Effector memory CD8-positive, alpha-beta T cell (primary cell): Measurements from ENCODE around the gene POU6F1.

Experiments
- ATAC-seq: fragments of 150-1000 bp; cut with Tn5 transposase; replicated peaks from 2 replicates; pipeline ENCODE4 v1.10.0; 2021; ENCODE audit warnings: mild to moderate bottlenecking, moderate library complexity
- DNase-seq, 3 experiments: peaks; one replicate each; pipeline ENCODE4 v3.0.0; 2021
- H3K27ac Mint-ChIP-seq, 2 donors: one replicate each; pipeline ENCODE4 v1.8.0; 2022; ENCODE audit warnings: mild to moderate bottlenecking in 2 of 2, mixed read lengths in 2 of 2, moderate library complexity in 2 of 2
- H3K27me3 Mint-ChIP-seq, 2 donors: one replicate each; pipeline ENCODE4 v1.8.0; 2022; ENCODE audit warnings: mixed read lengths in 2 of 2
- H3K36me3 Mint-ChIP-seq: one replicate; pipeline ENCODE4 v1.8.0; 2022; ENCODE audit warnings: mild to moderate bottlenecking, moderate library complexity, mixed read lengths; ENCODE audit not compliant: insufficient read depth
- H3K4me1 Mint-ChIP-seq, 2 donors: one replicate each; pipeline ENCODE4 v1.8.0; 2022; ENCODE audit warnings: low read depth in 2 of 2, mixed read lengths in 2 of 2
- H3K4me3 Mint-ChIP-seq, 2 donors: one replicate each; pipeline ENCODE4 v1.8.0; 2022; ENCODE audit warnings: mild to moderate bottlenecking in 2 of 2, mixed read lengths in 2 of 2, moderate library complexity in 2 of 2
- H3K9me3 Mint-ChIP-seq, 2 donors: one replicate each; pipeline ENCODE4 v1.8.0; 2022; ENCODE audit warnings: mixed read lengths in 2 of 2

The POU6F1 gene

GRCh38 chr12:51150777-51151176, 67.1 kb downstream of the POU6F1 start:
- Mint-ChIP-seq H3K9me3 (no peaks in the 10 kb centered on the region), H3K27me3 (no peaks in the 10 kb centered on the region), H3K4me3 (no peak overlapping the region), H3K4me1 (peaks cover 20 to 38% of the 10 kb centered on the region in 2 donors), H3K27ac (peak overlapping the region in 1 of 2 donors; percentile 11), H3K36me3 (peaks cover 3% of the 10 kb centered on the region)
- ATAC-seq, result no peak
- DNase-seq, result no peak

- Mint-ChIP-seq H3K4me1 (peaks cover 18 to 44% of the 10 kb centered on the region in 2 donors), H3K9me3 (no peaks in the 10 kb centered on the region), H3K27me3 (no peaks in the 10 kb centered on the region), H3K27ac (no peak overlapping the region), H3K4me3 (no peak overlapping the region), H3K36me3 (peaks cover 7% of the 10 kb centered on the region)
- ATAC-seq (no peak), DNase-seq (no peak)
These were observed 70.6 kb downstream of the POU6F1 start for GRCh38 chr12:51147309-51147708.

GRCh38 chr12:51139292-51139844, 78.5 kb downstream of the POU6F1 start:
- Mint-ChIP-seq H3K4me1 (peaks cover 3 to 25% of the 10 kb centered on the region in 2 donors), H3K36me3 (peaks cover 9% of the 10 kb centered on the region), H3K9me3 (no peaks in the 10 kb centered on the region), H3K27ac (peak overlapping the region; percentile 11 to 64), H3K27me3 (no peaks in the 10 kb centered on the region), H3K4me3 (no peak overlapping the region)
- DNase-seq, result no peak
- ATAC-seq, result no peak
